Measurements from ENCODE around the gene TP53I13.
A peak's percentile ranks its signal among the peaks of the same experiment; 100 is the strongest.

The TP53I13 gene

GRCh38 chr17:29567304-29567553, 1.3 kb upstream of the TP53I13 start:
- no peak for DNase-seq (ENCODE audit: low spot score)

GRCh38 chr17:29567554-29568330, 759 bp upstream of the TP53I13 start:
- DNase-seq (ENCODE audit: low spot score): peak; percentile 77

GRCh38 chr17:29569245-29569950, 897 bp downstream of the TP53I13 start:
- DNase-seq (ENCODE audit: low spot score): peak; percentile 69

GRCh38 chr17:29570521-29570920, 2.0 kb downstream of the TP53I13 start:
- DNase-seq (ENCODE audit: low spot score): no peak

GRCh38 chr17:29571486-29571882, 3.0 kb downstream of the TP53I13 start:
- no peak for DNase-seq (ENCODE audit: low spot score)

- DNase-seq (ENCODE audit: low spot score): no peak
Measured at GRCh38 chr17:29571883-29572681, 3.6 kb downstream of the TP53I13 start.

- DNase-seq (ENCODE audit: low spot score): peak; percentile 45
Measured at GRCh38 chr17:29572691-29573557, 4.4 kb downstream of the TP53I13 start.

GRCh38 chr17:29573558-29573869, 5.0 kb downstream of the TP53I13 start:
- no peak for DNase-seq (ENCODE audit: low spot score)

- DNase-seq (ENCODE audit: low spot score): no peak
Measured at GRCh38 chr17:29573871-29574731, 5.6 kb downstream of the TP53I13 start.

- DNase-seq (ENCODE audit: low spot score): peak; percentile 40
Measured at GRCh38 chr17:29574732-29575510, 6.4 kb downstream of the TP53I13 start.

- no peak for DNase-seq (ENCODE audit: low spot score)
Measured at GRCh38 chr17:29575511-29576213, 7.2 kb downstream of the TP53I13 start.

GRCh38 chr17:29576214-29577000, 7.9 kb downstream of the TP53I13 start:
- no peak for DNase-seq (ENCODE audit: low spot score)

GRCh38 chr17:29577001-29577370, 8.5 kb downstream of the TP53I13 start:
- no peak for DNase-seq (ENCODE audit: low spot score)

- DNase-seq (ENCODE audit: low spot score): no peak
Measured at GRCh38 chr17:29577385-29578211, 9.1 kb downstream of the TP53I13 start.

- DNase-seq (ENCODE audit: low spot score): no peak
Measured at GRCh38 chr17:29578626-29579485, 10.4 kb downstream of the TP53I13 start.

GRCh38 chr17:29579866-29580771, 11.6 kb downstream of the TP53I13 start:
- peak; percentile 87 for DNase-seq (ENCODE audit: low spot score)

All from kidney tubule cell (primary cell).